Panc1 (cell line): Measurements from ENCODE around the gene VWA3B. TPM values are rescaled to one million over a fixed set of nuclear protein-coding genes. Genes with fewer than 3 reads are reported as not detected.

ENCODE experiments used
- ATAC-seq: fragments of 200-7000 bp; cut with Tn5 transposase; 2 replicates; pipeline ENCODE4 v1.9.1; 2020; ENCODE audit warnings: mild to moderate bottlenecking, moderate library complexity
- BruUV-seq: library from RNA; stranded (reverse); fragments of 400-500 nt; replicated peaks from 2 replicates; lab custom pipeline; 2021; lab: Mats Ljungman, UMichigan
- CTCF ChIA-PET: fragments of 300-600 bp; sonication (Branson Sonifier 250); formaldehyde crosslinking; loops from one replicate; lab custom pipeline; 2022; ENCODE audit warnings: antibody characterized with exemption; lab: Charles Lee
- POLR2A ChIA-PET: fragments of 300-600 bp; sonication (Branson Sonifier 250); formaldehyde crosslinking; loops from one replicate; lab custom pipeline; 2022; ENCODE audit warnings: antibody characterized with exemption; lab: Charles Lee
- DNase-seq: peaks from one replicate; pipeline ENCODE4 v3.0.0-alpha.2; 2010; ENCODE audit warnings: low read depth, low spot score
- H3K27ac ChIP-seq: 2 replicates; pipeline ENCODE4 v1.5.1; 2011; ENCODE audit warnings: mild to moderate bottlenecking, low read length, inconsistent platforms
- H3K27me3 ChIP-seq: fragments of 200-500 bp; sonication (Bioruptor generic); 2 replicates; pipeline ENCODE4 v1.6.0; 2014; ENCODE audit warnings: low read length, inconsistent platforms; ENCODE audit not compliant: control insufficient read depth, insufficient read depth
- H3K36me3 ChIP-seq: fragments of 200-500 bp; sonication (Bioruptor generic); 2 replicates; pipeline ENCODE4 v1.5.1; 2014; ENCODE audit warnings: inconsistent platforms, mild to moderate bottlenecking, low read length, moderate library complexity; ENCODE audit not compliant: control insufficient read depth, insufficient read depth
- H3K4me1 ChIP-seq: 2 replicates; pipeline ENCODE4 v1.5.1; 2011; ENCODE audit warnings: inconsistent platforms, mild to moderate bottlenecking, low read length, moderate library complexity; ENCODE audit not compliant: control insufficient read depth, insufficient read depth
- H3K4me3 ChIP-seq, 2 experiments: 2 replicates each; pipeline ENCODE4 v1.5.1; 2011 to 2012; ENCODE audit warnings: low read depth in 2 of 2, low read length in 2 of 2, mild to moderate bottlenecking in 2 of 2, inconsistent platforms in 1 of 2, moderate library complexity in 1 of 2
- H3K9me3 ChIP-seq: fragments of 200-500 bp; sonication (Bioruptor generic); 2 replicates; pipeline ENCODE4 v1.5.1; 2014; ENCODE audit warnings: low read depth, mild to moderate bottlenecking, inconsistent platforms, low read length, moderate library complexity; ENCODE audit not compliant: control insufficient read depth, insufficient read depth
- CTCF ChIP-seq: fragments of 450-650 bp; IDR thresholded peaks from 2 replicates; pipeline ENCODE4 v1.5.1; 2017; ENCODE audit warnings: mild to moderate bottlenecking
- POLR2AphosphoS5 ChIP-seq: IDR thresholded peaks from 2 replicates; pipeline ENCODE4 v1.6.1; 2012; ENCODE audit warnings: mild to moderate bottlenecking, low read depth, low read length, moderate library complexity
- REST ChIP-seq, 2 experiments: IDR thresholded peaks; 2 replicates each; pipeline ENCODE4 v1.6.1; 2011 to 2012; ENCODE audit warnings: low read depth in 2 of 2, control low read depth in 1 of 2, low read length in 1 of 2, mild to moderate bottlenecking in 1 of 2, moderate library complexity in 1 of 2; ENCODE audit not compliant: insufficient read depth in 1 of 2
- SIN3A ChIP-seq: IDR thresholded peaks from 2 replicates; pipeline ENCODE4 v1.6.1; 2012; ENCODE audit warnings: low read depth, mild to moderate bottlenecking, low read length, moderate library complexity, borderline replicate concordance; ENCODE audit not compliant: insufficient read depth
- TCF7L2 ChIP-seq: IDR thresholded peaks from 2 replicates; pipeline ENCODE4 v1.6.1; 2011; ENCODE audit warnings: mild to moderate bottlenecking, low read depth, low read length, inconsistent platforms
- in situ Hi-C: cut with HindIII; loops from 2 replicates; pipeline ENCODE4 v1.10.0; 2016; ENCODE audit warnings: low sequenced_read_pairs, low pct_unique_long_range_greater_than_20kb
- intact Hi-C: fragments of 100-400 bp; cut with micrococcal nuclease; formaldehyde crosslinking; loops from one replicate; pipeline ENCODE4 v1.10.0; 2022; ENCODE audit not compliant: unreplicated experiment
- total RNA-seq: library from RNA; stranded (reverse); gene quantifications from one replicate; pipeline ENCODE4 v1.2.1, GENCODE V29; 2021; ENCODE audit not compliant: unreplicated experiment

VWA3B gene
- total RNA-seq, 1 experiment from 2014 or later, result not detected

- no peaks in the 10 kb centered on the region for H3K4me1 ChIP-seq
- no peak overlapping the region for H3K4me3 ChIP-seq
- ATAC-seq (no peak), DNase-seq (no peak)
- H3K9me3 ChIP-seq, result no peaks in the 10 kb centered on the region
- CTCF ChIA-PET, result no interaction called here
- TF ChIP-seq TCF7L2 (no peak), REST (IDR thresholded peaks at IDR 0.05; ENCODE audit: insufficient read depth in 1 of 2, low read depth in 2 of 2, low read length in 1 of 2) (no peak), CTCF (no peak), SIN3A (no peak), POLR2AphosphoS5 (no peak)
- intact Hi-C loops (no loop called here), in situ Hi-C loops (no loop called here)
- POLR2A ChIA-PET, result interaction anchor here (0.6 kb wide), 1 partner anchor 225 kb away, joined by 3 read pairs; no protein-coding TSS in a partner anchor
- no peak overlapping the region for H3K27ac ChIP-seq
- BruUV-seq, result no TSS peak
- H3K27me3 ChIP-seq, result peaks cover 6% of the 10 kb centered on the region; the same call in 1 of the 2 replicates
- H3K36me3 ChIP-seq, result no peaks in the 10 kb centered on the region
Measured at GRCh38 chr2:98067160-98067559, 19.8 kb upstream of the VWA3B start.

GRCh38 chr2:98070081-98070480 is 16.9 kb upstream of the VWA3B start:
- CTCF ChIA-PET, result no interaction called here
- TF ChIP-seq TCF7L2 (no peak), POLR2AphosphoS5 (no peak), CTCF (no peak), SIN3A (no peak), REST (IDR thresholded peaks at IDR 0.05; ENCODE audit: insufficient read depth in 1 of 2, low read depth in 2 of 2, low read length in 1 of 2) (no peak)
- intact Hi-C loops (no loop called here), in situ Hi-C loops (no loop called here)
- BruUV-seq, result no TSS peak
- no peaks in the 10 kb centered on the region for H3K4me1 ChIP-seq
- H3K27me3 ChIP-seq, result peaks cover 2% of the 10 kb centered on the region; the same call in 1 of the 2 replicates
- POLR2A ChIA-PET, result no interaction called here
- H3K4me3 ChIP-seq, result no peak overlapping the region
- no peak for DNase-seq
- no peak overlapping the region for H3K27ac ChIP-seq
- ATAC-seq, result no peak
- H3K9me3 ChIP-seq, result no peaks in the 10 kb centered on the region
- no peaks in the 10 kb centered on the region for H3K36me3 ChIP-seq
